GM12864 (cell line): ENCODE data around the gene DYNLL1.

Experiments used
- DNase-seq: peaks from one replicate; pipeline ENCODE4 v3.0.0-alpha.2; 2011; ENCODE audit warnings: low read depth
- H3K4me3 ChIP-seq: 2 replicates; pipeline ENCODE4 v1.5.1; 2011; ENCODE audit warnings: mild to moderate bottlenecking, low read depth, low read length, control low read depth
- CTCF ChIP-seq: IDR thresholded peaks from 2 replicates; pipeline ENCODE4 v1.5.1; 2011; ENCODE audit warnings: low read depth, mild to moderate bottlenecking, moderate library complexity, low read length, control low read depth, inconsistent platforms; ENCODE audit errors: missing control alignments

Gene DYNLL1

GRCh38 chr12:120496413-120497340, 764 bp downstream of the DYNLL1 start:
- peak overlapping the region; percentile 99 for H3K4me3 ChIP-seq
- no peak for DNase-seq
- TF ChIP-seq CTCF = peak; percentile 19

- H3K4me3 ChIP-seq = peak overlapping the region; percentile 99
- DNase-seq = no peak
- TF ChIP-seq CTCF = no peak
These were observed 1.7 kb downstream of the DYNLL1 start for GRCh38 chr12:120497524-120498150.

GRCh38 chr12:120498870-120499515, 3.1 kb downstream of the DYNLL1 start:
- no peak for TF ChIP-seq CTCF
- no peak overlapping the region for H3K4me3 ChIP-seq
- no peak for DNase-seq

GRCh38 chr12:120500581-120500980, 4.7 kb downstream of the DYNLL1 start:
- H3K4me3 ChIP-seq = no peak overlapping the region
- no peak for TF ChIP-seq CTCF
- no peak for DNase-seq

GRCh38 chr12:120504587-120504986, 8.7 kb downstream of the DYNLL1 start:
- TF ChIP-seq CTCF = no peak
- no peak for DNase-seq
- no peak overlapping the region for H3K4me3 ChIP-seq

GRCh38 chr12:120508537-120508936, 12.6 kb downstream of the DYNLL1 start:
- DNase-seq = no peak
- no peak overlapping the region for H3K4me3 ChIP-seq
- no peak for TF ChIP-seq CTCF
